Skin epidermis (tissue), 12 donors: ENCODE results near the gene BATF.

ENCODE experiments used
- H3K27ac ChIP-seq, 21 experiments: fragments of 200-600 bp; sonication (generic) in 11 of 21; one replicate each; pipeline ENCODE4 v1.5.0; 2020; ENCODE audit warnings: mild to moderate bottlenecking in 3 of 21, inconsistent platforms in 2 of 21, moderate library complexity in 2 of 21
- H3K4me3 ChIP-seq, 7 experiments: fragments of 200-600 bp; sonication (generic) in 2 of 7; one replicate each; pipeline ENCODE4 v1.5.0; 2020; ENCODE audit warnings: inconsistent platforms in 2 of 7, mild to moderate bottlenecking in 2 of 7, moderate library complexity in 1 of 7

Gene BATF

DNA sequence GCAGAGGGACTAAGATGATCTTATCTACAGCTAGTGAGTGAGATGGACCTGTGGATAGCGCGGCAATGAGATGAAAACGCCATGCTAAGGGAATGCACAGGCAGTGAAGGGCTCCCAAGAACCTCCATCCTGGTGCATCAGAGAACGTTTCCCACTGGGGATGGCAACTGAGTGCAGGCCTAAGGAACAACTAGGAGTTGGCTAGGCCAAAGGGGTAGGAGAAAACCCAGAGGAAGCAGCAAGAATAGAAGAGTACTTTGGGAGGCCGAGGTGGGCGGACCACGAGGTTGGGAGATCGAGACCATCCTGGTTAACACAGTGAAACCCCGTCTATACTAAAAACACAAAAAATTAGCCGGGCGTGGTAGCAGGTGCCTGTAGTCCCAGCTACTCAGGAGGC lies 24.6 kb upstream of the BATF start:
- Histone ChIP-seq H3K27ac (peak overlapping the region in 3 of 21 experiments; percentile 43 to 53 (median 48)), H3K4me3 (no peak overlapping the region)

DNA sequence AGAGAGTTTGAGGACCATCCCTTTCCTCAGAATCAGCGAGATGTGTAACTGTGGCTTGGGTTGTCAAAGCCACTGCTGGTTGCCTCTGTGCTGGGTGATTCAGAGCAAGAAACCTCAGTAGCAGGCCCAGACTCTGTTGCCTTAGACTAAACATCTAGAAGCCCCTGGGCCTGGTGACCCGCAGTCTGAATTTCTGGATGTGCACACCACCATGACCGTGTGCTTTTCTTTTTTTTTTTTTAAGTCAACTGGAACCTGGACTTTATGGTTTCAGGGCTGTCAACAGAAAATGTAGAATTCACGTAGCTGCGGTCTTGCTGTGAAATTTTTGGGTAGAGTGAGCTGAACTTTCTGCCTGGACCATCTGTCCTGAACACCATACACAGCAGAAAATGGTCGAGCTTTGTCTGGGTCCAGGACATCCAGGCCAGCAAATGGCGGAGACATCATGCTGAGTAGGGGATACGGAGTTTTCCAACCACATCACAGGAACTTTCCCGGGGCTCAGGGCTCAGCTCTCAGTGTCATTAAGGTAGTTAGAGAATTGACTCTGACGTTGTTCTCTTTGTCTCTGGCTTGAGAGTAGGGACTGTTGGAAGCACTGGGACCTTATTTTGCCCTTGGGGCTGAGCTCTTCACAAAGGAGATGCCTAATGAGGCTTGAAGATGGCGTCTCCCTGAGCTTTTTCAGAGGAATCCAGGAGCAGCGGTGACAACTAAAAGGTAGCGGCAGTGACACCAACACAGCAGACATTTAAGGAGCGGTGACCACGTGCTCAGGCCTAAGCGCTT lies 23.0 kb upstream of the BATF start:
- H3K27ac ChIP-seq = no peak overlapping the region
- H3K4me3 ChIP-seq = no peak overlapping the region

DNA sequence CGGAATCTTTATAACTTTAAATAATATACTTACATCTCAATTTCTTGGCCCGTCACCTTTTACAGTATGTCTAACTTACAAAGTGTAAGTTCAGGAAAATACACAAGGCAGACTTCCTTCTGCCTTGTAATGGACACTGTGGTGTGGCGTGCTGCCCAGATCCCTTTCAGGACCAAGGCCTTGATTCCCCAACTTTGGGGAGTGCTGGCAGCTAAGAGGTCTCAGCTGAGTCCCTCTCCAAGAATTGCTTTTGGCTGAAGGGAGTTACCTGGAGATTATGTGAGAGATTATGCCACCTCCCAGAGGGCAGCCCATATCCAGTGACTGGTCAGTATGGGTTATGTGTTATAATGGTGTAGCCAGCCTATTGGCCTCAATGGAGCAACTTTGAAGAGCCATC lies 21.2 kb upstream of the BATF start:
- no peak overlapping the region for H3K27ac ChIP-seq
- no peak overlapping the region for H3K4me3 ChIP-seq

DNA sequence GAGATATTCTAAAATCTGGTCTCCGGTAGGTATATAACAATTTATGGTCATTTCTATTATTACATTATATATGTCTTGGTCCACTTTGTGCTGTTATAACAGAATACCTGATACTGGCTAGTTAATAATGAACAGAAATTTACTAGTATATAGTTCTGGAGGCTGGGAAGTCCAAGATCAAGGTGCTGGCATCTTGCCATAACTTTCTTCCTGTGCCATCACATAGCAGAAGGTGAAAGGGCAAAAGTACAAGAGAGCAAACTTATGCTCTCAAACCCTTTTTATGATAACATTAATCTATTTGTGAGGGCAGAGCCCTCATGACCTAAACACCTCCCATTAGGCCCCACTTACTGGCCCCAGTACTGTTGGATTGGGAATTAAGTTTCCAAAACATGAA lies 17.9 kb upstream of the BATF start:
- Histone ChIP-seq H3K4me3 (no peak overlapping the region), H3K27ac (no peak overlapping the region)

DNA sequence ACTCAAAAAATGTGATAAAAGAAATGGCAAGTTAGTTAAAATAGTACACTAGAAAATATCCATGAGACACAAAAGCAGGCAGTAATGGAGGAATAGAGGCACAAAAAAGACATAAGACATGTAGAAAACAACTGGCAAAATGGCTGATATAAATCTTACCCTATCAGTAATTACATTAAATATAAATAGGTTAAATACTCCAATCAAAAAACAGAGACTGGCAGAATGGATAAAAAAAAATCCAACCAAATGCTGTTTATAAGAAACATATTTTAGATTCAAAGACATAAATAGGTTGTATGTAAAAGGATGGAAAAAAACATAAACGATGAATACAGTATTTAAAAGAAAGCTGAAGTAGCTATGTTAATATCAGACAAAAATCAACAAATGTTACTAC lies 15.3 kb upstream of the BATF start:
- Histone ChIP-seq H3K27ac (no peak overlapping the region), H3K4me3 (no peak overlapping the region)

DNA sequence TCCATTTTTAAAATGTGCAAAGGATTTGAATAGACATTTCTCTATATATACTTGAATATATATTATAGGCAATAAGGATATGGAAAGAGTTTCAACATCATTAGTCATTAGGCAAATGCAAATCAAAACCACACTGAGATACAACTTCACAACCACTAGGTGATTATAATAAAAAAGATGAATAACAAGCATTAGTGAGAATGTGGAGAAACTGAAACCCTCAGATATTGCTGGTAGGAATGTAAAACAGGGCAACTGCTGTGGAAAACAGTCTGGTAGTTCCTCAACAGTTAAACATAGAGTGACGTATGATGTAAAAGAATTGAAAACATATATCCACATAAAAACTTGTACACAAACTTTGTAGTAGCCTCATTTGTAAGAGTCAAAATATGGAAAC lies 11.7 kb upstream of the BATF start:
- H3K27ac ChIP-seq = no peak overlapping the region
- H3K4me3 ChIP-seq = no peak overlapping the region

DNA sequence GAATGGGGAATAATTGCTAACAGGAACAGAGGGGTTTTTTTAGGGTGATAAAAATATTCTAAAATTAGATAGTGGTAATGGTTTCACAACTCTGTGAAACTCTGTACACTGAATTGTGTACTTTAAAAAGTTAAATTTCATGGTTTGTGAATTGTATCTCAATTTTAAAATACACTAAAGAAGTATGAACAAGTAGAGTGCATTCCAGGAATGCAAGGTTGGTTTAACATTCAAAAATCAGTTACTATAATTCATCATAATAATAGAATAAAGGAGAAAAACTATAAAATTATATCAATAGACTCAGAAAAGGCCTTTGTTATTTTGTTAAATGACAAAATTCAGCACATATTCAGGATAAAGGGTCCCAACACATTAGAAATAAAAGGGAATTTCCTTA lies 11.1 kb upstream of the BATF start:
- no peak overlapping the region for H3K27ac ChIP-seq
- no peak overlapping the region for H3K4me3 ChIP-seq

DNA sequence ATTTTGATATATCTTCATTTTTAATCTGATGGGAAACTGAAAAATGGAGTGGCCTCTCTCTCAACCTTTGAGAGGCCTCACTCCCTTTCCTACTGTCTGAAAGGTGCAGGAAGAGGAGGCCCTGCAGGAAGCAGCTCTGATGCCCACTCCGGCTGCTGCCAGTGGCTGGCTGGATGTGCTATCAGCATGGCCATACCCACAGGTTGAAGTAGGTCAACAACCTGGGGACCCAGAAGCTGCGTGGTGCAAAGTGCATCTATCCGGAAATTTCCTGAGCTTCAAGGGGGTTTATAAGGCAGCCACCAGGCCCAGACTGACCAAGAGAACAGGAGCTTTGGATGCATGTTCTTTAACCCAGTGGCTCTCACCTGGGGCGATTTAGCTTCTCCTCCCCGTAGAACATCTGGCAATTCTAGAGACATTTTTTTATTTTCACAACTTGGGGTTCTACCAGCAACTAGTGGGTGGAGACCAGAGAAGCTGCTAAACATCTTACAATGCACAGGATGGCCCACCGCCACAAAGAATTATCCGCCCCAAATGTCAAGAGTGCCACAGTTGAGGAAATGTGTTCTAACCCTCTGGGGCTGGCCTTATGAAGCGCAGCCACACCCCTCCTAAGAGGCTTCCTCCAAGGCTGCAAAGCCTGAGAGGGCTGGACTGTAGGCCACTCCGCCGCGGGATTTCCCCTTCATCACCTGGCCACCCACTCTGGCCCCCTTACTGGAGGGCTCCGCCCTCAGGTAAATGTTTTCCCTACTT lies 8.2 kb upstream of the BATF start:
- Histone ChIP-seq H3K4me3 (peak overlapping the region in 1 of 7 experiments; percentile 39), H3K27ac (peak overlapping the region in 11 of 21 experiments; percentile 45 to 89 (median 72))

DNA sequence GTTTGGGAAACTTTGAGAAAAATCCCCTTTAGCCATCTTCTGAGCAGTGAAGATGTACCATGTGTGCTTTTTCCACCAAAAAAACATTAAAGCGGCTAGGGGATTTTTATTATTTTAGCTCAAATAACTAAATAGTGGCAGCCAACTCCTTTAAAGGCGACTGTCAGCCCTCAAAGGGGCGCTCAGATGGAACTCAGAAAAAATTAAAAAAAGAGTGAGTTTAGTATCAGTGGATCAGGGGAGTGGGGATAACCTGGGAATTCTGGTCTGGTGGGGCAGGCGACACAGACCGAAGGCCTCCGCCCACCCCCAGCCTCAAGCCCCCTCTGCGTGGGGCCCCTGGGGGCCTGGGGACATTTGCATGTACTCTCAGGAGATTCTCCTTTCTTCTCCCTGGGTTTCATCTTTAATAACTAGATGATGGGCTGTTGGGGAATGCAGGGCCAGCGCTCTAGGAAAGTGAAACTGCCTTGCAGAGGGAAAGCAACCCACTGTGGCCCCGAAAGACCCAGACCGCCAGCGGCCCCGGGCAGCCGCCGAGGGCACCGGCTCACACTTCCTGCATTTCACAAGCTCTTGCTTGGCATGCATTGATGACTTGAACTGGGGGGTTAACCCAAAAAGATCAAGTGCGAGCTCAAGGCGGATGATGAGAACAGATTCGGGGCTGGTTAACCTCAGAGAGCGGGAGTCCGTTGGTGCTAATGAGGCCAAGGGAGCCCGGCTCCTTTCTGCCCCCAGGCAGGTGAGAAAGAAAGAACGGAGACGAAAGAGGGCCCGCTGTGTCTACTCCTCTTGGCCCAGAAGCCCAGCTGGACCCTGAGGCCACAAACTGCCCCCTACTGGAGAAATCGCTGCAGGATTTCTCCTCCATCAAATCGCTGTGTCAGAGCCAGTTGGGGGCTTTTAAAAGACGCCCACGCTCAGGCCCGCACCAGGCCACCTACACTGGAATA lies 7.3 kb upstream of the BATF start:
- H3K27ac ChIP-seq = peak overlapping the region in 19 of 21 experiments; percentile 13 to 89 (median 61)
- H3K4me3 ChIP-seq = peak overlapping the region; percentile 16 to 39 (median 21)

DNA sequence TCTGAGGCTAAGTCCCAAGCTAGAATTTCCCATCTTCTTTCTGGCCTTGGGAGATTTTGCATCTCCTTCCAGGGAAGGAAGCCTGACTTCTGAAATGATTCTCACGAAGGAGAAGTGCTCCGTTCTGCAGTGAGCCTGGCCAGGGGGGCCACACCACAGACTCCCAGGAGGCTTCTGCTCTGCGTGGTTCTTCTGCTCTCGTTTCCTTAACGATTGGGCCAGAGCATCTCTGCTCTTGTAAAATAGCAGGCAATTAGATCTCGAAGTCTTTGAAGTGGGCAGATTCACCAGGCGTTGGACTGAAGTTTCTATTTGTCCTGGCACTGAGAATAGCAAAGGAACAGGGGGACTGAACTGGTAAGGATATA lies 6.7 kb upstream of the BATF start:
- peak overlapping the region in 17 of 21 experiments; percentile 13 to 89 (median 66) for H3K27ac ChIP-seq

DNA sequence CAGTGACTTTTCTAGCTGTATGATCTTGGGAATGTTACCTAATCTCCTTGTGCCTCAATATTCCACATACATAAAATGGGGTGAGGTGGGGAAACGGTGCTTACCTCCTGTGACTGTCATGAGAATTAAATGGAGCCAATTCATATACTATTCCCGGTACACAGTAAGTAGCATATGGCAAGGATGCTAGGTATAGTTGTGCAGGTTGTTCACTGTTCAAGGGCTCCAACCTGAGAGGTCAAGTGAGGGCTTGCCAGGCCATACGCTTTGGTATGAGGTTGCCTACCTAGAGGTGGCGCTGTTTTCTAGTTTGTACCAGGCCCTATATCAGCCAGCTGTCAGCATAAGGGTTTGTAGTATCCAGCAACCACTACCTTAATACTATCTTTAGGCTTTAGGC lies 3.6 kb upstream of the BATF start:
- Histone ChIP-seq H3K4me3 (no peak overlapping the region), H3K27ac (no peak overlapping the region)

More for the DNA sequence above, 6.7 kb upstream of the BATF start:
- H3K4me3 ChIP-seq = peak overlapping the region in 6 of 7 experiments; percentile 16 to 39 (median 20)

DNA sequence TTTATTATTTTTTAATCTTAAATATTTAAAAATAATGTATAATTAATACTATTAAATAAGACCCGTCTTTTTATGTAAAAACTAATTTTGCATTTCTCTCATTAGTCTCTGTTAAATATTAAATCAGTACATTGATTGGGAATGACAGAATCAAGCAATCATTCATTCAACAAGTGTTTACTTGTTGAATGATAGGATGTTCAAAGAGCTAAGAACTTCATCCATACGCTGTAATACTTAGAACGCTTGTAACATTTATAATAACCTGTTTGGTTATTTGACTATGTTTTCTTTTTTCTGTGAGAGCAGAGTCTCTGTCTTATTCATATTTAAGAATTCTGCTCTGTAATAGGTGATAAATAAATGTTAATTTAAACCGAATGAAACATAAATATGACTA lies 2.9 kb upstream of the BATF start:
- Histone ChIP-seq H3K4me3 (no peak overlapping the region), H3K27ac (peak overlapping the region in 1 of 21 experiments; percentile 85)

DNA sequence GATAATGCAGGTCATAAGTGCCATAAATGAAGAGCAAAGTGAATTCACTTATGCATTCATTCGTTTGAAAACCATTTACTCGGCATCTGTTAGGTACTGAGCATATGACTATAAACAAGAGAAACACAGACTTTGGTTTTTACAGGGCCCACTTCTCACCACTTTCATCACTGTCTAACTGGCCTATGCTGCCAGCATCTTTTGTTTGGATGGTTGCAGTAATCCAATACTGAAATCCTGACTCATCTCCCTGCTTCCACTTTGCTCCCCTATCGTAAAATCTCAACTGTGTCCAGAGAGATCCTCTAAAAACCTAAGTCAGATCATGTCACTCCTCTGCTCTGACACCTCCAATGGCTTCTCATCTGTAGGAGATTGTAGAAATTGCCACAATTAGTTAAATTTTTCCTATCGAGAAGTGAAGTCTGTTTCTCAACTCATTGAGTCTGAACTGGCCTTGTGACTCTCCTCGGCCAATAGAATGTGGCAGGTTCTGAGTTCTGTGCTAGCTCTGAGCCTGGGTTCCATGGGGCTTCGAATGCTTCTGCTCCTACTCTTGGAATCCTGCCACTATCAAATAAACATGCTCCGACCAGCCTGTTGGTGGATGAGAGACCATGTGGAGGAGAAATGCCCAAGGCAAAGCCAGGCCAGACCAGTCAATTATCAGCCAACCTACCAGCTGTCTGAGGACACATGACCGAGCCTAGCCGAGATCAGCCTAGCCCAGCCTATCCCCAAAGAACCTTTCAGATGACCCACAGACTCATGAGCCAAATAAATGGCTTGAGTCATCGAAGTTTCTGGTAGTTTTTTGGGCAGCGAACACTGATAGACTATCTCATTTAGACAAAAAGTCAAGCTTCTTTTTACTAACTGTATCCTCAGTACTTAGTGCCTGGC lies 2.2 kb upstream of the BATF start:
- Histone ChIP-seq H3K27ac (peak overlapping the region in 4 of 21 experiments; percentile 85 to 93 (median 90)), H3K4me3 (no peak overlapping the region)

DNA sequence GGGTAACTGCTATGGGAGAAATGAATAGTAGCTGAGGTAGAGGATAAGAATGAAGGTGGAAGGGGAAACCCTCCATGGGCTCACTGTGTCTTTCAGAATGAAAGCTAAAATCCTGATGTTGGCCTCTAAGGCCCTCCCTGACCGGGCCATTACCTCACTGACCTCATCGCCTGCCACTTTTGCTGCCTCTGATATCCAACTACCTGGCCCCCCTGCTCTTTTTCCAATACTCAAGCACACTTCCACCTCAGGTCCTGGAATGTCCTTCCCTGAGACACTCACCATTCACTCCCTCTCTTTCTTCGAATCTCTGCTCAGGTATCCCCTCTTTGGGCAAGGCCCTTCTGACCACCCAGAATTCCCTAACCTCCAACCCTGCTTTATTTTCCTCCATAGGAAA lies 1.4 kb upstream of the BATF start:
- H3K4me3 ChIP-seq = no peak overlapping the region
- H3K27ac ChIP-seq = peak overlapping the region in 13 of 21 experiments; percentile 30 to 93 (median 81)

DNA sequence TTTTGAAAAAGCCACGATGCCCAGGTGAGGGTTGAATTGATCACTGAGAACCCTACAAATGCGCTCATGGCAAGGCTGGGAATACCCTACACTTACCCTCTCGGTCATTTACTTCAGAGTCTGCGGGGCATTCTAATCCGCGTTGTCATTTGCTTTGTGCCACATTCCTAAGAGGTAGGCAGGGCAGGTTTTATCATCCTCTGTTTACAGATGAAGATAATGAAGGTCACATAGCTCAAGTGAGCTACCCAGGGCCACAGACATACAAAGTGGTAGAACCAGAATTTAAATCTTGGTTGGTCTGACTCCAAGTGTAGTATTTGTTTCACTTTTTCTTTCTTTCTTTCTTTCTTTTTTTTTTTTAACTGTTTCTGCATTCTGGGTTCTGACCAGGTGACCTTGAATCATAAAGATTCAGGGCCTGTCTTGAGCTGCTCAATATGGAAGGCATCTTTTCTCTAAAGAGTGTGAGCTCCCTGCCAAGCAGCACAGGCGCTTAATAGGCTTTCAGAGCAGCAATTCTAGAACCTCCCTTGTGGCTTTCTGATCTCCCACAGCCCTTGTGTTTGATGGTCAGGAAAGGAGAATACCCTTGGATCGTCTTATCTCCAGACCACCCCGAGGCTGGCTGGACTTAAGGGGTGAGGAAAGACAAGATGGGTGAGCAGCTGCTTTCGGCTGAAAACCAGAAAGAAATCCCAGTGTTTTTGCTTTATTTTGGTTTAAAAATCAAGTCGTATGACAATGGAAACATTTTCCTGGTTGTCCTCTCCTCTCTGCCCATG lies 662 bp upstream of the BATF start:
- Histone ChIP-seq H3K4me3 (peak overlapping the region in 6 of 7 experiments; percentile 30 to 47 (median 38)), H3K27ac (peak overlapping the region in 19 of 21 experiments; percentile 21 to 93 (median 81))

DNA sequence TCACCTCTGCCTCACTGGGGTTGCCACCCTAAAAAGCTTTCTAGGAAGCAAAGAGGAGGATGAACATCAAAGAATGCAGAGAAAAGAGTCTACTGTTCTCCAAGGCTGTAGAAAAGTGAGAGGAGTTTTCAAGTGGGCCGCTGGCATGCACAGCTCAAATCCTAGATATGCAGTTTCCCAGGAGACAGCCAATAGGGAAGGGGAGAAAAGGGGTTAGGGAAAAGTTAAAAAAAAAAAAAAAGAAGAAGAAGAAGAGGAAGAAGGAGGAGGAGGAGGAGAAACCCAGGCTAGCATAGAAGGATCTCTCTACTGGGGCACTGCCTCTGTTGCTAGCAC lies 682 bp downstream of the BATF start:
- Histone ChIP-seq H3K27ac (peak overlapping the region in 19 of 21 experiments; percentile 13 to 93 (median 81)), H3K4me3 (peak overlapping the region; percentile 30 to 47 (median 36))

DNA sequence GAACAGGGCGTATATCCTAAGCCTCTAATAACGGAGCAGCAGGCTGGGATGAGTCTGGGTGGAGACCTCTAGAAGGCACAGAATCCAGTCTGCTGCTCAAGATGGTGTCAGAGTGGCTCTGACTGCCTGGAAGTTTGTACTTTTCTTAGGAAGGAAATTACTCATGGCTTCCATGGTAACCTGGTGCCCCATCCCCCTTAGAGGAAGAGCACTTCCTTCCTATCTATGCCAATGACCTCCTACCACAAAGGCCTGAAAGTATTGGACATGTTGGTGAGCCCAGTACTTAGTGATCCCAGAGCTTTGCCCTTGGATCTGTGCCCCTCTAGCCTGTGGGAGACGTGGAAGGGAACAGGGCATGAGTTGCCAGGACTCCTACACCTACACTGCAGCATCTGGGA lies 1.5 kb downstream of the BATF start:
- Histone ChIP-seq H3K27ac (peak overlapping the region in 18 of 21 experiments; percentile 33 to 93 (median 82)), H3K4me3 (peak overlapping the region in 6 of 7 experiments; percentile 8 to 47 (median 36))

DNA sequence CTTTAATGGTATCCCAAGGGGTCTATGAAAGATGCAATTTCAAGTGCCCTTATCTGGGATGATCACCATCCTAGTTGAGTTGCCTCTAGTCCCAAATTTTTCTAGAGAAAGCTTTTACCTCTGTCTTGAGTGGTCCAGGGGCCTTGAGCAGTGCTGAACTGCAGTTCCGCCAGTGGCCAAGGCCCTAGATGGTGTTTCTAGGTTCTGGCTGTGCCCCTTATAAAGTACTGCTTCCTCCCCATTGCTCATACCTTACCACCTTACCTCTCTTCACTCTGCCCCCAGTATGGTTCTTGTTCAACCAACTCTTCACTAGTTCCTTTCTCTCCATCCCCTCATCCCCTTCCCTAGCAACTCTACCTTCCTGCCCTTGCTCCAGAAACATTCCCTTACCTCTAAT lies 3.7 kb downstream of the BATF start:
- H3K4me3 ChIP-seq = peak overlapping the region in 2 of 7 experiments; percentile 4 to 44
- H3K27ac ChIP-seq = peak overlapping the region in 1 of 21 experiments; percentile 85
